ENCODE results near the gene STARD9.

The STARD9 gene

GRCh38 chr15:42727750-42728381, 152.5 kb downstream of the STARD9 start:
- DNase-seq (ENCODE audit: low read depth in 1 of 2, low spot score in 1 of 2) = no peak

- DNase-seq (ENCODE audit: low read depth in 1 of 2, low spot score in 1 of 2) = no peak
These were observed 153.2 kb downstream of the STARD9 start for GRCh38 chr15:42728560-42728959.

GRCh38 chr15:42728972-42729371, 153.6 kb downstream of the STARD9 start:
- no peak for DNase-seq (ENCODE audit: low read depth in 1 of 2, low spot score in 1 of 2)

DNA sequence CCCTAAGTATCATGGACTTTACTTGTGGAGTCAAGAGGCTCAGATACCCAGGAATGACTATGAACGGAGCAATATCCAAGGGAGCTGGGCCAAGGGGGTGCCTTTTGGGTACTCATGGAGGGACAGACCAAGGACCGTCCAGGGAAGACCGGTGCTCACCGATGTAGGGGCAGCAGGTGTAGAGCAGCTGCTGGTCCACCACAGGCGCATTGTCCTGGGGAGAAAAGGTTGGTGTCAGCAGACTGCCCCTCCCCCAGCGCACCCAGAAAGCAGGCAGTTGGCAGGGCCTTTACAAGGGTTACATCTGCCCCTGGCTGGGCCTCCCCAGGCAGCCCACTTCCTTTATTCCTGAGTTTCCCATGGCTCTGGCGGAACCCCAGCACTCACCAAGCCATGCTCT, 154.0 kb downstream of the STARD9 start:
- DNase-seq (ENCODE audit: low read depth in 1 of 2, low spot score in 1 of 2) = no peak

DNA sequence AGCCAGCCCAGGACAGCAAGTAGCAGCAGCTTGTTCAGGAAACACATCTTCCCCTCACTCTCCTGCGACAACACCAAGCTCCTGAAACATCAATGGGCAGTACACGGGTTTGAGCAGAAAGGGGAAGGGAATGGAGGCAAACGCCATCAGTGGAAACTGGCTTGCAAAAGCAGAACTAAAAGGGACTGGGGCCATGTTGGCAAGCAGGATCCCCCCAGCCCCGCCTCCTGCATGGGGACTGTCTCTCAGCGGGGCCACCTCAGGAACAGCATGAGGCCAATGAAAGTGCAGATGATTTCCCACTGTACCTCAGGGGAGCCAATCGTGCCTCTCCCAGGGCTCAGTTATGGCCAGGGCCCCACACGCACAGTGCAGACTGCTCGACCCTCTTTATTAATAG, 154.7 kb downstream of the STARD9 start:
- no peak for DNase-seq (ENCODE audit: low read depth in 1 of 2, low spot score in 1 of 2)

DNA sequence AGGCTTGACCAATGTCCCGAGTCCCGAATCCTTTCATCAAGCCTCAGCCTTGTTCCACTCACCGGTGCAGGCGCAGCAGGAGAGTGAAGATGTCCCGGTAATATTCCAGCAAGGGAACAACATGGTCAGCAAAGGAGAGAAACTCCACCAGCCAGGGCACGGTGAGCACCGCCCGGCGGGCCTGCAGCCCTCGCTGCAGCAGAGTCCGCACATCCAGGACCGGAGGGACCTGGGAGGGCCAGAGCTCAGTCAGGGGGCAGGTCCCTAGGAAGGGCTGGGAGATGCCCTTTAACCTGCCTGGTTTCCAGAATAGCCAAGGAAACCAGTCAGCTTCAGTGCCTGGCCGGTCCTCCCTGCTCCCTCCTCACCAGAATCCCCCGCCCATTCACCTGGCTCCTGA, 155.1 kb downstream of the STARD9 start:
- no peak for DNase-seq (ENCODE audit: low read depth in 1 of 2, low spot score in 1 of 2)

- no peak for DNase-seq (ENCODE audit: low read depth in 1 of 2, low spot score in 1 of 2)
These were observed 156.1 kb downstream of the STARD9 start for GRCh38 chr15:42731461-42731860.

- no peak for DNase-seq (ENCODE audit: low read depth in 1 of 2, low spot score in 1 of 2)
These were observed 156.9 kb downstream of the STARD9 start for GRCh38 chr15:42732095-42732827.

DNA sequence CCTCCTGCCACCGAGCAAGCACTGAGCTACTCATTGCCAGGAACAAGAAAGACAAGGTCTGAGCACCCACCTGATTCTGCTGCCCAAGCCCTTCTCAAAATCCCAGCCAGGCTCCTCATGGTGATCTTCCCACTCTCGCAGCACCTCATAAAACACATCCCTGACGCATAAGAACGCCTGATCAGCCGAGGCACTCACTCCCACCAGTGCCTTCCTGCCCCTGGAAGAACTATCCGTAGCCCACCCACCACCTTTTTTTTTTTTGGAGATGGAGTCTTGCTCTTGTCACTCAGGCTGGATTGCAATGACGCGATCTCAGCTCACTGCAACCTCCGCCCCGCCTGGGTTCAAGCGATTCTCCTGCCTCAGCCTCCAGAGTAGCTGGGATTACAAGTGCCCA, 157.6 kb downstream of the STARD9 start:
- no peak for DNase-seq (ENCODE audit: low read depth in 1 of 2, low spot score in 1 of 2)

GRCh38 chr15:42734076-42734672, 158.8 kb downstream of the STARD9 start:
- no peak for DNase-seq (ENCODE audit: low read depth in 1 of 2, low spot score in 1 of 2)

DNA sequence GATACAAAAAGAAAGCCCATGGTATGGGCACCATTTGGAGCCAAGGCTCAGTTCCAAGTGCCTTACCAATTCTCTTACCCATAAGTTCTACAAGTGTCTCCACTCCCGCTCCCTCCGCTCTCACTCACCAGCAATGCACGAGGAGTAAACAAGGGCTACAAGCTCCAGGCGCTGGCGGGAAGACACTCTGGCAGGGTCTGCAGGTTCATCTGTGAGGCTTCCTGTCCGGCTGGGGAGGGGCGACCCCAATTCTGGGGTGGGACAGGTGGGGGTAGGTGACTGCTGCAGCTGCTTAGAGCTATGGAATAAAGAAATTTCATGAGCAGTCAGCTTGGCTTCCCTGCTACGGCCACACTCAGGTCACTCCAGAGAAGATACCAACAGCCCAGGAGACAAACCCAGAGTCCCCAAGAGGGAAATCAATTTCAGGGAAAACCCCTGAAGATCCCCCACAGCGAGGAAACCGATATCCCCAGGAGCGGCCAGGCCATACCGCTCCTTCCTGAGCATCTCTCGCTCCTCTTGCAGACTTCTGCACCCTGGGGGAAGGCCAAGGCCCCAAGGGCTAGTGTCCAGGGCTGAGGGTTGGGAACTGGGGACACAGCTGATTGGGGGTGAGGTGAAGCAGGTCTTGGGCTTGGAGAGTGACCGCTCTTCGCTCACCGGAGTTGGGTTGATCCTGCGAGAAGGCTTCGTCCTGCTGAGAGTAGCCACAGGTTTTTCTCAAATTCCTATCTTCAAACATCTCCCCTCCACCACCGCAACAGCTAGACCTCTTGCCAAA, 160.2 kb downstream of the STARD9 start:
- DNase-seq (ENCODE audit: low read depth in 1 of 2, low spot score in 1 of 2) = no peak

- peak in 1 of 2 donors; percentile 2 for DNase-seq (ENCODE audit: low read depth in 1 of 2, low spot score in 1 of 2)
These were observed 160.9 kb downstream of the STARD9 start for GRCh38 chr15:42736178-42736792.

DNA sequence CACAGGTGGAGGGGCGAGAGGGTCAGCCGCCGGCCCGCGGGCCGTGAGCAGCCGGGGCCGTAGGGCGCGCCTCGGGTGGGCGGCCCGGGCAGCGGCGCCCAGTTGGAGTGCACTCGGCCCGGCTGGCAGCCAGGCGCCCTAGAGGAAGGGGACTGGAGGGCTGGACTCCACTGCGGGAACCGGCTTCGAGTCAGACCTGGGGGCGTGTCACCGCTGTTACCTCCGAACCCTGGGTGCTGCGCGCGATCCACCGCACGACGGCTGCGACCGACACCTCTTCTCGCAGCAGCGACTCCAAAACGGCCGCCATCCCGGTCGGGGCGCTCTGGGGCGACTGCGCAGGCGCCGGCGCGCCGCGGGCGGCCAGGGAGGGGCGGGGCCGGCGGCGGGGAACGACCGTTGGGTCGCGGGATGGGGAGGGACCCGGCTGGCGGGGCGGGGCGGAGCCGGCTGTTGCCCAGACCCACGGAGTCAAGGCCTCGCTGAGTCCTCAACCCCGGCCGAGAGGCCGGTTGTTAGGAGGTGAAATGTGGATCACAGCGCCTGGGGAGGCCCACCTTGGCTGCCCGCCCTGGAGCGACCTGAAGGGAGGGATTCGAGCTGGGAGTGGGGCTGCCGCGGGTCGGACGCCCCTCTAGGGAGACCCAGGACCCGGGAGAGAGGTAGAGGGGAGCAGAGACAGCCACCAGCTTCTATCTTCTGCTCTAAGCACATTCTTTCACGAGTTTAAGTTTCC, 161.6 kb downstream of the STARD9 start, which contains the start of gene CDAN1:
Gene CDAN1, minus strand, starts transcription at position 336 of the 736 bp plus-strand sequence. Its CDS starts 26 bp downstream, at position 310.
- DNase-seq (ENCODE audit: low read depth in 1 of 2, low spot score in 1 of 2) = peak; percentile 83 to 92

DNA sequence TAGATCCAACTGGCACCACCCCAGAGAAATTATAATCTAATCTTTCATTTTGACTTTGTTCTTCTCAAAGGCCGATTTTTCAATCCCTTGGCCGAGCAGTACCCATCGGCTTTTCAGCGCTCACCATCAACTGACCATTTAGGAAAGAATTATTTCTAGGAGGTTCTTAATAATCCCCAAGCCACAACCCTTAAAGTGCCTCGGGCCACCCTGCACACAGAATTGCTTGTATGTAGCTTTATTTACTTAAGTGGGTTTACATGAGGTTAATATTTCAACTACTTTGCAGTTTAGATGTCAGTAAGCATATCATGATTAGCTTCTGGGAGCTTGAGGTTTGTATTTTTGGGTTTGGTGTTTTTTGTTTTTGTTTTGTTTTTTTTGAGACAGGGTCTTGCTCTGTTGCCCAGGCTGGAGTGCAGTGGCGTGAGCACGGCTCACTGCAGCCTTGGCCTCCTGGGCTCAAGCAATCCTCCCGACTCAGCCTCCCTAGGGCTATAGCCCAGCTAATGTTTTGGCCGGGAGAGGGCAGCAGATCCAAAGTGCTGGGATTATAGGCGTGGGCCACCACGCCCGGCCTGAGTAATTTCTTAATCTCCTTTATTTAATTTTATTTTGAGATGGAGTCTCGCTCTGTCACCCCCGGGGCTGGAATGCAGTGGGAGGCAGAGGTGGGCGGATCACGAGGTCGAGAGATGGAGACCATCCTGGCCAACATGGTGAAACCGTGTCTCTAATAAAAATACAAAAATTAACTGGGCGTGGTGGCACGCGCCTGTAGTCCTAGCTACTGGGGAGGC, 162.3 kb downstream of the STARD9 start:
- DNase-seq (ENCODE audit: low read depth in 1 of 2, low spot score in 1 of 2) = no peak

DNA sequence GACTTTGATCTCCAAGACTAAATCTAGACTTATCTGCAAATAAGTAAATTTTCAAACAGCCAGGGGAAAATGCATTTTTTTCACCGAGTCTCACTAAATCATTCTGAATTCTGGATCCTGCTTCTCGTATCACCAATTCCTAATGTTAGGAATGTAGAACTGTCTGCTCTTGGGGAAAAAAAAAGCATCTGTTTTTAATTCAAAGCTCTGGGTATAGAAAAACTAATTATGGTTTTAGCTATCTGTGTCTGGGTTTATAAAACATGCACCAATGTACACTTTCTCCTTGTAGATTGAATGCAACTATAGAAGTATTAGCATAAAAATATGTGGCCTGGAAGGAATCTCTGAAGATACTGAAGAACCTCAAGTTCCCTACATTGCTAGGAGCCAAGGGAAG, 166.3 kb downstream of the STARD9 start:
- no peak for DNase-seq (ENCODE audit: low read depth in 1 of 2, low spot score in 1 of 2)

DNA sequence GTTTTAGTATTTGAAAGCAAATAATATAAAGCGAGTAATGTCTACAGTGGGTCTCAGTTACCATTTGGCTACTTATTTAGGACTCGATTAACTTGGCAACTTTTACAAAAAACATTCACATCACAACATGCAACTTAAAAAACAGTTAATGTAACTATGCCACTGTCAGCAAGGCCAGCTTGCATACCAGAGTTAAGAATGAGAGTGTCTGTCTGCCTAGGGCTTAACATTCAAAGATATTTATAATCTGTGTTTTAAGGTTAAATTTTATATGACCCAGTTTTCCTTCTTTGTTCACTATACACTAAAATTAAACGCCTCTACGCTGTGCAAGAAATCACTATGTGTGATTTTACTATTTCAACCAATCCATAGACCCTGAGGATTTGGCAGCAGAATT, 166.7 kb downstream of the STARD9 start:
- no peak for DNase-seq (ENCODE audit: low read depth in 1 of 2, low spot score in 1 of 2)

GRCh38 chr15:42744195-42744594, 168.8 kb downstream of the STARD9 start:
- DNase-seq (ENCODE audit: low read depth in 1 of 2, low spot score in 1 of 2) = no peak

DNA sequence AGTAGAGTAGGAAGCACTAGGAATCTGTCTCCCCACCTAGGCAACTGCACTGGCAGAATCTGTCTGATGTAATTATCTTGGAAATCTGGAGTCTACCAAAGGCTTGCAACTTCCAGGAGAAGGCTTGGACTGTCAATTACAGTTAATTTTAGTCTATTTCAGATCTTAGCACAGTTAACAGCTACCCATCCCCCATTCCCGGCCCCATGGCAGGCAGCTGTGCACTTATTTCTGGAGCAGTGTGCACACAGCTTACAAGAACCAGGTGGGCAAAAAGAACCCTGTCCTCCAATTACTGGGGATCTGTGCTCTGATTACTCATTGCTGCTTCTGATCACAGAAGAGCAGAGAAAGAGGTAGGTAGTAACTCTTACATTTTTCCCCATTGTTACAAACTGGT, 173.9 kb downstream of the STARD9 start:
- DNase-seq (ENCODE audit: low read depth in 1 of 2, low spot score in 1 of 2) = no peak

GRCh38 chr15:42750306-42750705, 174.9 kb downstream of the STARD9 start:
- DNase-seq (ENCODE audit: low read depth in 1 of 2, low spot score in 1 of 2) = no peak

- DNase-seq (ENCODE audit: low read depth in 1 of 2, low spot score in 1 of 2) = no peak
These were observed 183.7 kb downstream of the STARD9 start for GRCh38 chr15:42759093-42759492.

Data from activated T-helper 1 cell treated with anti-CD3 and anti-CD28 coated beads, Interleukin-2, amount 50 U/mL, for 16 hours (primary cell).